GM12878 (cell line): ENCODE data around the gene ARL5B. TPM values are rescaled to one million over a fixed set of nuclear protein-coding genes. Genes with fewer than 3 reads are reported as not detected.
"Not testable (repeated sequence)": the region's sequence is repeated elsewhere in the genome, so short reads cannot be mapped to it uniquely, and the experiment has no call there.

Experiments used
- ATAC-seq: fragments of 200-7000 bp; cut with Tn5 transposase; 3 replicates; pipeline ENCODE4 v1.9.1; 2020; ENCODE audit warnings: mild to moderate bottlenecking, moderate library complexity
- BruUV-seq: library from RNA; stranded (reverse); fragments of 400-500 nt; replicated peaks from 2 replicates; lab custom pipeline; 2021; lab: Mats Ljungman, UMichigan
- CTCF ChIA-PET: fragments of 300-600 bp; sonication (Branson Sonifier 250); formaldehyde crosslinking; extraction: SDS; loops from one replicate; lab custom pipeline; 2021; ENCODE audit warnings: inconsistent platforms; lab: Yijun Ruan, JAX
- POLR2A ChIA-PET: fragments of 350-600 bp; formaldehyde crosslinking; extraction: SDS; loops from one replicate; lab custom pipeline; 2021; ENCODE audit warnings: inconsistent platforms; lab: Charles Lee
- RAD21 ChIA-PET: fragments of 300-600 bp; sonication (Branson Sonifier 250); formaldehyde crosslinking; loops from one replicate; lab custom pipeline; 2023; ENCODE audit warnings: antibody characterized with exemption; ENCODE audit not compliant: unreplicated experiment; lab: Charles Lee
- SMC1A ChIA-PET: fragments of 300-600 bp; sonication (Branson Sonifier 250); formaldehyde crosslinking; loops from one replicate; lab custom pipeline; 2023; ENCODE audit not compliant: unreplicated experiment, uncharacterized antibody; lab: Charles Lee
- DNase-seq: peaks from one replicate; pipeline ENCODE4 v3.0.0-alpha.2; 2011; ENCODE audit warnings: low read depth, low spot score
- FAIRE-seq: peaks from 3 replicates; lab custom pipeline; 2011; peaks lifted over from hg19 to GRCh38; lab: Jason Lieb, UNC
- H2AFZ ChIP-seq: 2 replicates; pipeline ENCODE4 v1.6.0; 2011; ENCODE audit warnings: low read depth, low read length, control low read depth; ENCODE audit not compliant: control insufficient read depth
- H3K27ac ChIP-seq: 2 replicates; pipeline ENCODE4 v1.5.1; 2011; ENCODE audit warnings: control low read depth; ENCODE audit not compliant: control insufficient read depth, insufficient read depth
- H3K27me3 ChIP-seq, 2 experiments: replicated peaks in 1 of 2; 2 replicates each; pipeline versions ENCODE4 v1.6.0 to v1.6.1; 2011; ENCODE audit warnings: low read length in 1 of 2; ENCODE audit not compliant: control insufficient read depth in 2 of 2, insufficient read depth in 2 of 2
- H3K36me3 ChIP-seq, 2 experiments: 2 replicates each; pipeline ENCODE4 v1.5.1; 2011; ENCODE audit warnings: low read length in 1 of 2; ENCODE audit not compliant: control insufficient read depth in 2 of 2, insufficient read depth in 2 of 2
- H3K4me1 ChIP-seq: 2 replicates; pipeline ENCODE4 v1.6.1; 2011; ENCODE audit warnings: mild to moderate bottlenecking, low read length, moderate library complexity, mixed read lengths; ENCODE audit not compliant: control insufficient read depth, insufficient read depth
- H3K4me2 ChIP-seq: 2 replicates; pipeline ENCODE4 v1.6.0; 2011; ENCODE audit warnings: control low read depth; ENCODE audit not compliant: control insufficient read depth, insufficient read depth
- H3K4me3 ChIP-seq: fragments of 200-600 bp; sonication (generic); 2 replicates; pipeline ENCODE4 v1.5.1; 2016
- H3K79me2 ChIP-seq: 2 replicates; pipeline ENCODE4 v1.6.0; 2011; ENCODE audit warnings: low read length; ENCODE audit not compliant: control insufficient read depth, insufficient read depth
- H3K9ac ChIP-seq: 2 replicates; pipeline ENCODE4 v1.8.0; 2011; ENCODE audit warnings: low read length, control low read depth, mixed read lengths; ENCODE audit not compliant: control insufficient read depth, insufficient read depth
- H3K9me3 ChIP-seq: replicated peaks from 3 replicates; pipeline ENCODE4 v1.5.1; 2011; ENCODE audit warnings: mild to moderate bottlenecking, low read length; ENCODE audit not compliant: control insufficient read depth, insufficient read depth
- H4K20me1 ChIP-seq: 2 replicates; pipeline ENCODE4 v1.6.0; 2011; ENCODE audit not compliant: control insufficient read depth, insufficient read depth
- ESRRA ChIP-seq: IDR thresholded peaks from 2 replicates; pipeline ENCODE4 v1.6.1; 2012; ENCODE audit warnings: mild to moderate bottlenecking, low read length, improper control_type of control experiment
- KLF5 ChIP-seq: fragments of 450-650 bp; IDR thresholded peaks from 2 replicates; pipeline ENCODE4 v1.6.1; 2014; ENCODE audit warnings: mild to moderate bottlenecking; ENCODE audit not compliant: partially characterized antibody
- PKNOX1 ChIP-seq: fragments of 450-650 bp; IDR thresholded peaks from 2 replicates; pipeline ENCODE4 v1.6.1; 2016; ENCODE audit warnings: mild to moderate bottlenecking
- ZNF217 ChIP-seq: fragments of 450-650 bp; IDR thresholded peaks from 2 replicates; pipeline ENCODE4 v1.6.1; 2017; ENCODE audit warnings: antibody characterized with exemption, mild to moderate bottlenecking
- WGBS: methylation state at CpG from one replicate; pipeline ENCODE4 v1.1.6; 2016; ENCODE audit warnings: low lambda C conversion rate; ENCODE audit not compliant: insufficient replicate concordance, insufficient coverage; ENCODE audit errors: missing lambda C conversion rate; 5-methylcytosine and 5-hydroxymethylcytosine counted together
- in situ Hi-C: fragments of 300-500 bp; cut with MboI; formaldehyde crosslinking; loops from 9 replicates; pipeline ENCODE4 v1.14.3; 2018; ENCODE audit warnings: mixed read lengths
- intact Hi-C: fragments of 100-400 bp; cut with micrococcal nuclease; formaldehyde crosslinking; loops from one replicate; pipeline ENCODE4 v1.14.2; 2022; ENCODE audit not compliant: unreplicated experiment
- polyA plus RNA-seq, 11 experiments: library from polyadenylated mRNA; depleted of rRNA in 4 of 11; unstranded in 6 of 11; stranded (reverse) in 5 of 11; fragments of >200 nt; fragmentation: Nextera tagmentation in 4 of 11; fragmentation: Illumina TruSeq in 1 of 11; extraction: Ambion mirVana in 4 of 11; extraction: Trizol in 1 of 11; gene quantifications; 1 replicate in 1 of 11; 2 replicates in 10 of 11; pipeline versions ENCODE4 v1.2.1 to v1.2.3, GENCODE V29; 2011 to 2016; ENCODE audit warnings: inconsistent platforms in 2 of 11, missing spikeins in 2 of 11, low read depth in 1 of 11
- total RNA-seq, 4 experiments: library from RNA; depleted of rRNA in 3 of 4; stranded (reverse); fragments of >200 nt in 3 of 4; fragmentation: Illumina TruSeq in 1 of 4; extraction: Trizol in 1 of 4; gene quantifications; 2 replicates each; pipeline versions ENCODE4 v1.2.1 to v1.2.3, GENCODE V29; 2013 to 2021
- TF ChIP-seq, protein P1 (sequence below), 3 experiments: IDR thresholded peaks in 2 of 3; conservative IDR thresholded peaks in 1 of 3; 2 replicates each; pipeline ENCODE4 v1.5.1; 2011; ENCODE audit warnings: low read depth in 3 of 3, low read length in 3 of 3, mild to moderate bottlenecking in 3 of 3, control low read depth in 2 of 3, moderate library complexity in 2 of 3, inconsistent platforms in 1 of 3, mixed read lengths in 1 of 3; ENCODE audit not compliant: control insufficient read depth in 2 of 3, insufficient read depth in 1 of 3; ENCODE audit errors: extremely low read depth in 1 of 3

ARL5B gene
- total and polyA plus RNA-seq, 10 of the 15 experiments (the other 5 are each of a cell fraction or from before 2014, with no cell fraction given) = 2.5 to 20.7 (median 9.1) TPM

GRCh38 chr10:18619016-18619415 is 40.2 kb upstream of the ARL5B start (continued):
- TF ChIP-seq ESRRA (no peak), KLF5 (no peak), ZNF217 (no peak)

- no peaks in the 10 kb centered on the region for H3K9me3 ChIP-seq
- H3K4me2 ChIP-seq = no peak overlapping the region
- no peak overlapping the region for H2AFZ ChIP-seq
- intact Hi-C loops = no loop called here
- DNase-seq (no peak), ATAC-seq (no peak), FAIRE-seq (no peak)
- ChIA-PET POLR2A (no interaction called here), RAD21 (no interaction called here), CTCF (no interaction called here), SMC1A (no interaction called here)
- in situ Hi-C loops = no loop called here
- TF ChIP-seq, protein P1, sequence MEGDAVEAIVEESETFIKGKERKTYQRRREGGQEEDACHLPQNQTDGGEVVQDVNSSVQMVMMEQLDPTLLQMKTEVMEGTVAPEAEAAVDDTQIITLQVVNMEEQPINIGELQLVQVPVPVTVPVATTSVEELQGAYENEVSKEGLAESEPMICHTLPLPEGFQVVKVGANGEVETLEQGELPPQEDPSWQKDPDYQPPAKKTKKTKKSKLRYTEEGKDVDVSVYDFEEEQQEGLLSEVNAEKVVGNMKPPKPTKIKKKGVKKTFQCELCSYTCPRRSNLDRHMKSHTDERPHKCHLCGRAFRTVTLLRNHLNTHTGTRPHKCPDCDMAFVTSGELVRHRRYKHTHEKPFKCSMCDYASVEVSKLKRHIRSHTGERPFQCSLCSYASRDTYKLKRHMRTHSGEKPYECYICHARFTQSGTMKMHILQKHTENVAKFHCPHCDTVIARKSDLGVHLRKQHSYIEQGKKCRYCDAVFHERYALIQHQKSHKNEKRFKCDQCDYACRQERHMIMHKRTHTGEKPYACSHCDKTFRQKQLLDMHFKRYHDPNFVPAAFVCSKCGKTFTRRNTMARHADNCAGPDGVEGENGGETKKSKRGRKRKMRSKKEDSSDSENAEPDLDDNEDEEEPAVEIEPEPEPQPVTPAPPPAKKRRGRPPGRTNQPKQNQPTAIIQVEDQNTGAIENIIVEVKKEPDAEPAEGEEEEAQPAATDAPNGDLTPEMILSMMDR (IDR thresholded peaks at IDR 0.05 in 2 of 3, conservative IDR thresholded peaks at IDR 0.05 in 1 of 3; ENCODE audit: control insufficient read depth in 2 of 3, extremely low read depth in 1 of 3, insufficient read depth in 1 of 3, low read depth in 3 of 3, low read length in 3 of 3) = no peak
- TF ChIP-seq PKNOX1 = peak; percentile 22; the same call in 1 of the 2 replicates
- no peak overlapping the region for H3K9ac ChIP-seq
- no peaks in the 10 kb centered on the region for H3K4me1 ChIP-seq
- no peaks in the 10 kb centered on the region; a peak in 1 of 4 replicates for H3K36me3 ChIP-seq
- no peaks in the 10 kb centered on the region for H3K79me2 ChIP-seq
- BruUV-seq = no TSS peak
- H3K27ac ChIP-seq = no peak overlapping the region
- H3K27me3 ChIP-seq = no peaks in the 10 kb centered on the region
- H3K4me3 ChIP-seq = no peak overlapping the region
- no peaks in the 10 kb centered on the region for H4K20me1 ChIP-seq
Observed at GRCh38 chr10:18620856-18621255, 38.4 kb upstream of the ARL5B start.

DNA sequence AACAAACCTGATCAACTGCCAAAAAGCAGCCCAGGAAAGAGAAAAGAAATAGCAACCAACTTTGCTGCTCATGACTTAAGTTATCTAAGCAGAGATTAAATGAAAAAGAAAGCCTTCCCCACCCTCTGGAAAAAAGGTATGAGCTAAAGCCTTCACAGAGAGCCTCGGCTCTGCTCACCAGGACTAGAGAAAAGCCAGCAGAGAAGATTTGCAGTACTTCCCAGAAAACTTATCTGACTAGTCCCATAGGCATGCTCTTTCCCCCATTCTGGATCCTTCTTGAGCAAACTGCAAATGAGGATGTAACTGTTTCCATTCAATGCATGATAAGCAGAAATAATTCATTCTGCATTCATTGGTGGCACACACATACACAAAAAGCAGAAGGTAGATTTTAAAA is 35.6 kb upstream of the ARL5B start:
- ATAC-seq, DNase-seq, H3K9ac ChIP-seq, H3K36me3 ChIP-seq, H3K4me2 ChIP-seq, intact Hi-C loops, BruUV-seq, H3K4me1 ChIP-seq, H3K9me3 ChIP-seq, H3K79me2 ChIP-seq, H3K4me3 ChIP-seq, CTCF ChIA-PET, H3K27ac ChIP-seq, H3K27me3 ChIP-seq, H2AFZ ChIP-seq, FAIRE-seq, in situ Hi-C loops, H4K20me1 ChIP-seq: not testable (repeated sequence)
- ChIA-PET RAD21 (interaction anchor here (1.0 kb wide), 1 partner anchor 33 kb away, joined by 3 read pairs; no protein-coding TSS in a partner anchor), SMC1A (interaction anchor here (0.6 kb wide), 1 partner anchor 860 kb away, joined by 3 read pairs; no protein-coding TSS in a partner anchor), POLR2A (interaction anchor here (0.6 kb wide), 1 partner anchor 127 kb away, joined by 4 read pairs; no protein-coding TSS in a partner anchor)
- WGBS = 100% methylated on average over 1 of the region's 1 CpG
